GM18861 (cell line): Measurements from ENCODE around the gene RAB21.
"Not testable (repeated sequence)": the region's sequence is repeated elsewhere in the genome, so short reads cannot be mapped to it uniquely, and the experiment has no call there.

Experiments used
- ATAC-seq: cut with Tn5 transposase; IDR thresholded peaks from one replicate; pipeline ENCODE4 v1.9.1; 2021; ENCODE audit not compliant: unreplicated experiment

The RAB21 gene

DNA sequence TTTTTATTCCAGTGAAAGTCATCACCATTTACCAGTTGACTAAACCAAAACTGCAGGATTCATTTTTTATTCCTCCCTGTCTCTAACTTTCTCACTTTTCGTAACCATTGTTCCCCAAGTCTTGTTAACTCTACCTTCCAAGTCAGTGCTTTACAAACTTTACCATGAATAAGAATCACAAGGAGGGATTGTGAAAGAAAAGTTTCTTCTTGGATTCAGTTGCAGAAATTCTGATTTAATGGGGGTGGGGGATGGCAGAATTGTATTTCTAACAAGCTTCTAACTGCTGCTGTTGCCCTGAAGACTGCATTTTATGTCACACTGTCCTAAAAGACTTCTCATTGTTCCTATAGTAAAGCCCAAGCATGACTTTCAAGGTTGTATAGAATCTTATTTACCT lies 5.0 kb upstream of the RAB21 start:
- no peak for ATAC-seq

GRCh38 chr12:71752891-71753290 lies 1.8 kb upstream of the RAB21 start:
- no peak for ATAC-seq

- peak; percentile 25 for ATAC-seq
Observed at GRCh38 chr12:71755146-71755892, 656 bp downstream of the RAB21 start.

- no peak for ATAC-seq
Observed at GRCh38 chr12:71756054-71756690, 1.5 kb downstream of the RAB21 start.

DNA sequence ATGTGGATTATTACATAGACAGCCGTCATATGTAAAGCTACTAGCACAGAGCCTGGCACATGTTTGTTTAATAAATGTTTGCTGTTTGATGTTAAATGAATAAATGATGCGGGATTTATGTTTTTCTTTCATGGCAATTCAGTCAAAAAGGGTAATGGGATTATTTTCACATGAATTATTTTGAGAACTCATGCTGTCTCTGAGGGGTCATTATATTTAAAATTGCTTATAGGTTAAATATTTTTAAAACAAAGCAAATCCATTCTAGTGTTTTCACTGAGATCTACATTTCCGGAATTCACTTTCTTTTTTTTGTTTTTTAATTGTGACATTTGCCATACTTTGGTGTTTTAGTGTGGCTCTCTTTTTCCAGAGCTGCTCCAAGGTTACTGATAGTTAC lies 5.3 kb downstream of the RAB21 start:
- no peak for ATAC-seq

GRCh38 chr12:71760471-71760870 lies 5.8 kb downstream of the RAB21 start:
- no peak for ATAC-seq

- not testable (repeated sequence) for ATAC-seq
Observed at GRCh38 chr12:71761354-71761753, 6.7 kb downstream of the RAB21 start.

- no peak for ATAC-seq
Observed at GRCh38 chr12:71763677-71764379, 9.2 kb downstream of the RAB21 start.

DNA sequence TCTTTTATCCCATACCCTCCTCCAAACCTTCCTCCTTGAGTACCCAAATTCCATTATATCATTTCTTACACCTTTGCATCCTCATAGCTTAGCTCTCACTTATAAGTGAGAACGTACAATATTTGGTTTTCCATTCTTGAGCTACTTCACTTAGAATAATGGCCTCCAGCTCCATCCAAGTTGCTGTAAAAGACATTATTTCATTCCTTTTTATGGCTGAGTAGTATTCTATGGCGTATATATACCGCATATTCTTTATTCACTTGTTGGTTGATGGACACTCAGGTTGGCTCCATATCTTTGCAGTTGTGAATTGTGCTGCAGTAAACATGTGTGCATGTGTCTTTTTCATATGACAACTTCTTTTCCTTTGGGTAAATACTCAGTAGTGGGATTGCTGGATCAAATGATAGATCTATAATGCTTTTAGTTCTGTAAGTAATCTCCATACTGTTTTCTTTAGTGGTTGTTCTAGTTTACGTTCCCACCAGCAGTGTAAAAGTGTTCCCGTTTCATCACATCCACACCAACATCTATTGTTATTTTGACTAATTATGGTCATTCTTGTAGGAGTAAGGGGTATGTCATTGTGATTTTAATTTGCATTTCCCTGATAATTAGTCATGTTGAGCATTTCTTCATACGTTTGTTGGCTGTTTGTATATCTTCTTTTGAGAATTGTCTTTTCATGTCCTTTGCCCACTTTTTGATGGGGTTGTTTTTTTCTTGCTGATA lies 10.1 kb downstream of the RAB21 start:
- ATAC-seq: no peak

- no peak for ATAC-seq
Observed at GRCh38 chr12:71766202-71766601, 11.5 kb downstream of the RAB21 start.

DNA sequence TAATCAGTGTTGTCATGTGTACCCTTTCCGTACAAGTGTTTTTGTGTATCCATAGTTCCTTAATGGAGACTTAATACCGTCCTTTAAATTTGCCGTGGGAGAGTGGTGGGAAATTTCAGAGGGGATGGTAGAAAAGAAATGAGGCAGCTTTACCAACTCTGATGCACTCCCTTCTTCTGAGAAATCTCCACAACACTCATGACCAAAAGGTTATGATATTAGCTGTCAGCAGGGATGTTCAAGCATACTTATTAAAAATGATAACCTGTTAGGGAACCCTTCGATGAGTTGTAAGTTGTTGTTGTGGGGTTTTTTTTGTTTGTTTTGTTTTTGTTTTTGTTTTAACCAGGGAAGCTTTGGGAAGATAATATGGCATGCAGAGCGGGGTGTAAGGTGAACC lies 12.5 kb downstream of the RAB21 start:
- no peak for ATAC-seq

- ATAC-seq: no peak
Observed at GRCh38 chr12:71768900-71769299, 14.2 kb downstream of the RAB21 start.

- no peak for ATAC-seq
Observed at GRCh38 chr12:71771069-71771468, 16.4 kb downstream of the RAB21 start.

DNA sequence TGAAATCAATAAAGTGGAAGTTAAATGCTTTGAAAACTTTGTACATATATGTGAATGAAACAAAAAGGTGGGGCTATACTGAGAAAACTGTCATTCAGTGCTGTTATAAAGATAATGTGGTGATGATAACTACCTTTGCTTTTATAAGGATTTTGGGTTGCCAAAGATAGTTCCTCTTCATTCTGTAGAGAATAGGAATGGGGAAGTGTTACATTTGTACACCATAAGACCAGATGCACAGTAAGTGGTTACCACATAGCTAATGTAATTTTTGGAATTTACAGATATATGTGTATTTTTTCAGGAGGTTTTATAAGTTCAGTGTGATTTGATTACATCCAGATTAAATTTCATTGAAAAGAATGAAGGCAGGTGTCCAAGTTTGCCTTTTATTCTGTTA lies 18.1 kb downstream of the RAB21 start:
- ATAC-seq: no peak

GRCh38 chr12:71780237-71780822 lies 25.7 kb downstream of the RAB21 start:
- ATAC-seq: no peak

- ATAC-seq: no peak
Observed at GRCh38 chr12:71782017-71782416, 27.4 kb downstream of the RAB21 start.

- no peak for ATAC-seq
Observed at GRCh38 chr12:71786829-71787228, 32.2 kb downstream of the RAB21 start.

DNA sequence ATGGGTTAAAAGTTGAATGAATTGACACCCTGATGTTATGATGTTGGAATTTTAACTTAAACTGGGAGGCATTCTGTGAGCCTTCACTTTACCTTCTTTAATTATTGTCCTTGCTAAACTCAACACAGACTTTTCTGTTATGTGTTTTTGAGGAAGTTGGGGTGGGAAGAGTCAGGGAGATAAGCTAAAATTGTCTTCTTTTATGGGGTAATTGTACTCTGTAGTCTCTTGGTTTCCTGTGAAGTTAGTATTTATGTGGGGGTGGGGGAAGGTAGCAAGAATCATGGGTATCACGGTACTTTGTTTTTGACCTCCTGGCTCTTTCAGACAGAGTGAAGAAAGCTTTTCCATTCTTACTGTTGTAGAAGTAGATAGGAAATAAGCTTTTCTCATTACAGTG lies 32.9 kb downstream of the RAB21 start:
- no peak for ATAC-seq

- ATAC-seq: no peak
Observed at GRCh38 chr12:71790331-71790730, 35.7 kb downstream of the RAB21 start.

DNA sequence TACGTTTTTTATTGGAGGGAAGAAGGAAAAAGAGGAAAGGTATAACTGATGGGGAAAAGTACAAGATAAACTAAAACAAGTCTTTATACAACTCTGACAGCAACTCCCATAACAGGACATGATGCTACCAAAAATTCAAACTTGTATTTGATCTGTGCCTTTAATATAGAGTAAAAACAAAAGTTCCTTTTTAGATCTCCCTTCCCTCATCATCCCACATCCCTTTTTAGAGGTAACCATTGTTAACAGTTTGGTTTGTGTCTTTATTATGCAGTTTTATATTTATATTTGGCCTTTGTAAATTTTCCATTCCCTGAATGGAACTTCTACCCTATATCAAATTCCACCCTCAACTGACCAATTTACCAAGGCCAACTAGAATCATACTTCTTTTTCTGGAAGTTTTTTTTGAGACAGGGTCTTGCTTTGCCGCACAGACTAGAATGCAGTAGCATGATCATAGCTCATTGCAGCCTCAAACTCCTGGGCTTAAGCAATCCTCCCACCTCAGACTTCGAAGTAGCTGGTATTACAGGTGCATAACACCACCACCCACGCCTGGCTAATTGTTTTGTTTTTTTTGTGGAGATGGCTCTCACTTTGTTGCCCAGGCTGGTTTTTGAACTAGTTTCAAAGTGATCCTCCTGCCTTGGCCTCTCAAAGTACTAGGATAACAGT lies 36.9 kb downstream of the RAB21 start:
- ATAC-seq: no peak

GRCh38 chr12:71792599-71792998 lies 37.9 kb downstream of the RAB21 start:
- no peak for ATAC-seq
